Coronary artery (tissue), 2 donors: ENCODE measurements around the gene ZSWIM5.
"Not testable (repeated sequence)": the region's sequence is repeated elsewhere in the genome, so short reads cannot be mapped to it uniquely, and the experiment has no call there.

ENCODE experiments used
- DNase-seq: peaks from one replicate; pipeline ENCODE4 v3.0.0-alpha.2; 2017; ENCODE audit warnings: low spot score
- H3K27ac ChIP-seq, 2 donors: fragments of 200-600 bp; sonication (generic); one replicate each; pipeline ENCODE4 v1.5.1; 2016 to 2019
- H3K4me3 ChIP-seq: fragments of 200-600 bp; sonication (generic); 2 replicates; pipeline ENCODE4 v1.5.1; 2016; ENCODE audit warnings: mild to moderate bottlenecking, moderate library complexity
- CTCF ChIP-seq: fragments of 200-600 bp; sonication (generic); IDR thresholded peaks from one replicate; pipeline ENCODE4 v1.5.1; 2019; ENCODE audit warnings: antibody characterized with exemption

The ZSWIM5 gene

GRCh38 chr1:45071567-45071966, 134.8 kb downstream of the ZSWIM5 start:
- no peak for TF ChIP-seq CTCF
- H3K27ac ChIP-seq = no peak overlapping the region
- DNase-seq = no peak
- no peak overlapping the region for H3K4me3 ChIP-seq

GRCh38 chr1:45067806-45068205, 138.6 kb downstream of the ZSWIM5 start:
- no peak overlapping the region for H3K4me3 ChIP-seq
- H3K27ac ChIP-seq = no peak overlapping the region
- TF ChIP-seq CTCF = no peak
- no peak for DNase-seq

- Histone ChIP-seq H3K27ac (no peak overlapping the region), H3K4me3 (no peak overlapping the region)
- no peak for DNase-seq
- TF ChIP-seq CTCF = no peak
Observed at GRCh38 chr1:45065083-45065482, 141.3 kb downstream of the ZSWIM5 start.

GRCh38 chr1:45062463-45062862, 143.9 kb downstream of the ZSWIM5 start:
- DNase-seq, H3K4me3 ChIP-seq, H3K27ac ChIP-seq: not testable (repeated sequence)

GRCh38 chr1:45059829-45060228, 146.6 kb downstream of the ZSWIM5 start:
- DNase-seq = no peak
- Histone ChIP-seq H3K27ac (no peak overlapping the region), H3K4me3 (no peak overlapping the region)
- TF ChIP-seq CTCF = no peak

GRCh38 chr1:45057542-45057941, 148.9 kb downstream of the ZSWIM5 start:
- Histone ChIP-seq H3K27ac (no peak overlapping the region), H3K4me3 (no peak overlapping the region)
- no peak for TF ChIP-seq CTCF
- DNase-seq = no peak

- Histone ChIP-seq H3K4me3 (no peak overlapping the region), H3K27ac (no peak overlapping the region)
- DNase-seq = no peak
- TF ChIP-seq CTCF = no peak
Observed at GRCh38 chr1:45051005-45051772, 155.2 kb downstream of the ZSWIM5 start.
